ENCODE results near the gene MTFP1. TPM values are rescaled to one million over a fixed set of nuclear protein-coding genes. Genes with fewer than 3 reads are reported as not detected.
A peak's percentile ranks its signal among the peaks of the same experiment; 100 is the strongest.

MTFP1 gene
- total and polyA plus RNA-seq, 4 donors: 6.8 to 20.2 (median 8.8) TPM

GRCh38 chr22:30386608-30386959 is 39.0 kb upstream of the MTFP1 start:
- H3K9me3 ChIP-seq (ENCODE audit: control insufficient read depth in 4 of 4, low read length in 3 of 4): no peaks in the 10 kb centered on the region
- WGBS: 33% methylated on average over 10 of the region's 10 CpGs
- no peak for DNase-seq (ENCODE audit: low spot score)
- H3K27me3 ChIP-seq (ENCODE audit: control insufficient read depth in 4 of 4, insufficient read depth in 4 of 4, low read length in 3 of 4): no peaks in the 10 kb centered on the region
- no peak overlapping the region for H3K27ac ChIP-seq (ENCODE audit: low read depth in 1 of 2, low read length in 2 of 2)
- peaks cover 0 to 13% (median 1%) of the 10 kb centered on the region in 4 donors for H3K36me3 ChIP-seq (ENCODE audit: control insufficient read depth in 4 of 4, insufficient read depth in 3 of 4, low read depth in 1 of 4, low read length in 3 of 4)
- no peak for TF ChIP-seq SP1 (IDR thresholded peaks at IDR 0.05)
- no peak for TF ChIP-seq TAF1 (conservative IDR thresholded peaks at IDR 0.05)
- no peak for TF ChIP-seq NR2F2 (IDR thresholded peaks at IDR 0.05)
- no peak for TF ChIP-seq ATF3 (IDR thresholded peaks at IDR 0.05)
- no peak for TF ChIP-seq CTCF (IDR thresholded peaks at IDR 0.05; ENCODE audit: low read depth, low read length, missing input control)
- H3K4me3 ChIP-seq (ENCODE audit: low read depth in 1 of 3, low read length in 3 of 3): peak overlapping the region; percentile 27 to 86 (median 75)
- peaks cover 6 to 19% (median 14%) of the 10 kb centered on the region in 4 donors for H3K4me1 ChIP-seq (ENCODE audit: control insufficient read depth in 4 of 4, insufficient read depth in 4 of 4, low read length in 3 of 4)
- peak overlapping the region in 1 of 2 donors; percentile 66 for H3K9ac ChIP-seq (ENCODE audit: low read depth in 1 of 2, low read length in 2 of 2)

GRCh38 chr22:30386960-30387827 is 38.4 kb upstream of the MTFP1 start, which contains the start of gene RNF215:
TSS of gene RNF215 (minus strand) at chr22:30387411. CDS start at chr22:30387313, 98 bp downstream.
- Histone ChIP-seq H3K27me3 (ENCODE audit: control insufficient read depth in 4 of 4, insufficient read depth in 4 of 4, low read length in 3 of 4) (no peaks in the 10 kb centered on the region), H3K9ac (ENCODE audit: low read depth in 1 of 2, low read length in 2 of 2) (peak within 1 kb of the TSS in 1 of 2 donors; percentile 66), H3K4me3 (ENCODE audit: low read depth in 1 of 3, low read length in 3 of 3) (peak within 1 kb of the TSS; percentile 27 to 86 (median 75)), H3K36me3 (ENCODE audit: control insufficient read depth in 4 of 4, insufficient read depth in 3 of 4, low read depth in 1 of 4, low read length in 3 of 4) (peaks cover 0 to 12% (median 0%) of the 10 kb centered on the region in 4 donors), H3K4me1 (ENCODE audit: control insufficient read depth in 4 of 4, insufficient read depth in 4 of 4, low read length in 3 of 4) (peaks cover 6 to 25% (median 19%) of the 10 kb centered on the region in 4 donors), H3K27ac (ENCODE audit: low read depth in 1 of 2, low read length in 2 of 2) (no peak within 1 kb of the TSS), H3K9me3 (ENCODE audit: control insufficient read depth in 4 of 4, low read length in 3 of 4) (no peaks in the 10 kb centered on the region)
- TF ChIP-seq GABPA (IDR thresholded peaks at IDR 0.05 in 1 of 2, conservative IDR thresholded peaks at IDR 0.05 in 1 of 2) (no peak), HNF4A (conservative IDR thresholded peaks at IDR 0.05) (no peak), RAD21 (IDR thresholded peaks at IDR 0.05) (peak; percentile 75 to 82), JUND (IDR thresholded peaks at IDR 0.05) (no peak), YY1 (IDR thresholded peaks at IDR 0.05) (no peak), FOXA1 (IDR thresholded peaks at IDR 0.05) (no peak), TAF1 (conservative IDR thresholded peaks at IDR 0.05) (no peak), ATF3 (IDR thresholded peaks at IDR 0.05) (no peak), RXRA (IDR thresholded peaks at IDR 0.05) (no peak), CTCF (IDR thresholded peaks at IDR 0.05; ENCODE audit: low read depth, low read length, missing input control) (peak; percentile 86), FOXA2 (IDR thresholded peaks at IDR 0.05) (no peak), REST (IDR thresholded peaks at IDR 0.05) (no peak)
- WGBS: 2% methylated on average over 95 of the region's 95 CpGs
- DNase-seq (ENCODE audit: low spot score): peak; percentile 91

Measured in liver (tissue), 9 donors.